Small intestine (tissue), 7 donors: ENCODE data around the gene CCDC175. TPM values are rescaled to one million over a fixed set of nuclear protein-coding genes. Genes with fewer than 3 reads are reported as not detected.

Experiments used
- DNase-seq, 2 donors: peaks; one replicate each; pipeline versions ENCODE4 v3.0.0 to v3.0.0-alpha.2; 2013
- FAIRE-seq: peaks from 2 replicates; lab custom pipeline; 2012; peaks lifted over from hg19 to GRCh38; lab: Jason Lieb, UNC
- H3K27ac ChIP-seq, 3 donors: one replicate each; pipeline ENCODE4 v1.5.1; 2013; ENCODE audit warnings: low read length in 2 of 3, mild to moderate bottlenecking in 2 of 3, control low read depth in 1 of 3, inconsistent platforms in 1 of 3, low read depth in 1 of 3, moderate library complexity in 1 of 3
- H3K27me3 ChIP-seq, 3 donors: one replicate each; pipeline ENCODE4 v1.6.1; 2013; ENCODE audit warnings: low read length in 3 of 3, inconsistent platforms in 1 of 3; ENCODE audit not compliant: control insufficient read depth in 3 of 3, insufficient read depth in 3 of 3
- H3K36me3 ChIP-seq, 3 donors: one replicate each; pipeline ENCODE4 v1.6.1; 2013; ENCODE audit warnings: low read length in 3 of 3, inconsistent platforms in 1 of 3, low read depth in 1 of 3, mild to moderate bottlenecking in 1 of 3, moderate library complexity in 1 of 3; ENCODE audit not compliant: control insufficient read depth in 3 of 3, insufficient read depth in 2 of 3
- H3K4me1 ChIP-seq, 3 donors: one replicate each; pipeline ENCODE4 v1.6.1; 2013; ENCODE audit warnings: low read length in 2 of 3, inconsistent platforms in 1 of 3, low read depth in 1 of 3, mild to moderate bottlenecking in 1 of 3, moderate library complexity in 1 of 3; ENCODE audit not compliant: control insufficient read depth in 3 of 3, insufficient read depth in 2 of 3
- H3K4me3 ChIP-seq, 3 donors: one replicate each; pipeline ENCODE4 v1.5.1; 2013; ENCODE audit warnings: low read length in 3 of 3, control low read depth in 1 of 3, inconsistent platforms in 1 of 3, low read depth in 1 of 3, mild to moderate bottlenecking in 1 of 3, moderate library complexity in 1 of 3
- H3K9me3 ChIP-seq, 2 donors: one replicate each; pipeline ENCODE4 v1.6.1; 2013; ENCODE audit warnings: low read depth in 1 of 2, low read length in 1 of 2; ENCODE audit not compliant: control insufficient read depth in 2 of 2, insufficient read depth in 1 of 2
- WGBS, 3 donors: extraction: QIAGEN DNeasy Blood & Tissue Kit; methylation state at CpG; one replicate each; pipeline ENCODE4 v1.1.7; 2013; 5-methylcytosine and 5-hydroxymethylcytosine counted together
- polyA plus RNA-seq, 4 donors: library from polyadenylated mRNA; stranded (reverse) in 3 of 4; unstranded in 1 of 4; fragments of 200-250 nt in 3 of 4; fragments of 120-200 nt in 1 of 4; gene quantifications; one replicate each; pipeline versions ENCODE4 v1.2.1 to v1.2.3, GENCODE V29; 2013
- donor health status: healthy with polysubstance abuse.
- donor health status: control.
- donor health status: control.
- donor health status: Bipolar disorder and iron deficiency.
- donor health status: healthy.

Gene CCDC175
- polyA plus RNA-seq, 4 donors: 2.8 TPM; not detected in 3

DNA sequence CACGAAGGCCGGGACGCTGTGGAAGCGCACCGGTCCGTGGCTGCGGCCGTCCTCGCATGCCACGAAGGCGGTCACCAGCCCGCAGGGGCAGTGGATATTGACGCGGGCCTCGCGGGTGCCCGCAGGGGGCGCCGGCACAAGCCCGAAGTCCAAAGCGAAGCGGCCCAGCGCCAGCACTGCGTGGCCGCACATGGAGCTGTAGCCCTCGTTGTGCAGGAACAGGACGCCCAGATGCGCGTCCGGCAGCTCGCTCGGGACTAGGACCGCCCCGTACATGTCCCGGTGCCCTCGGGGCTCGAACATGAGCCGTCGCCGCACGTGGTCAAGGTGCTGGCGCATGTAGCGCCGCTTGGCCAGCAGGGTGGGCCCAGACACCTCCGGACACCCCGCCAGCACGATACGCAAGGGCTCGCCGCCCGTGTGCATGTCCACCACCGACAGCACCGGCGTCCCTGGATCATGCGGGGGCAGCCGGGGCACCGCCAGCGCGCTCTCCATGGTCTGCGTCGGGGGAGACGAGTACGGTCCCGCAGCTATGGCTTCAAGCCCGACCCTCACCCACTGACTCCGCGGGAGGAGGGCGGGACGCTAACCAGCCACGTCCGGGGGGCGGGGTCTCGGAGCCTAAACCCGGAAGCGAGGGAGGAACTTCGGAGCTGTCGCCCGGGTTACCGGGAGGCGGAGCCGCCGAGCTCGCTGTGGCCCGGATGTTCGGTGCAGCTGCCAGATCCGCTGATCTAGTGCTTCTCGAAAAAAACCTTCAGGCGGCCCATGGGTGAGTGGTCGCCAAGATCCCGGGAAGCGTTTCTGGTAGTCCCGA, 92.6 kb downstream of the CCDC175 start, which contains the start of the genes JKAMP and L3HYPDH:
Gene JKAMP (plus strand): TSS at position 699 of the 820 bp plus-strand sequence. CDS start 73 bp downstream, at position 772.
Gene L3HYPDH (minus strand): TSS at position 590 of the 820 bp plus-strand sequence. CDS start 92 bp downstream, at position 498.
- DNase-seq: peak; percentile 95 to 98
- FAIRE-seq: no peak
- peaks cover 9 to 33% (median 26%) of the 10 kb centered on the region in 3 donors for H3K4me1 ChIP-seq

DNA sequence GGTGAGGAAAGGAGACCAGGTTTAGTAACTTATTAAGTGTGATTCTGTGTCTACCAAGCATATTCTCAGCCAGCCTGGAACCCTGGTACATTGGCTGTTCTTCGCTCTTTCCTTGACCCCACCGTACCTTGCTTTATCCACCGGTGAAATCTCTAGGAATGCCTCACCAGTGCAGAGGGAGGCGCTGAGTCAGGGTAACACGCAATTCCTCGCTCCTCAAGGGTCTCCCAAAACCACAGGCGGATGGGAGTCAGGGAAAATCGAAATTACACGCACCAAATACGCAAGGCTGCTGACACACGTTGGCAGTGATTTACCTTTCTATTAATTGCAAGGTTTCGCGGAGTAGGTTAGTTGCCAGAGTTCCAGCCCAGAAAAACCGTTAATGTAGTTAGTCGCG, 93.2 kb downstream of the CCDC175 start:
- Histone ChIP-seq H3K27me3 (no peaks in the 10 kb centered on the region), H3K4me3 (peak overlapping the region; percentile 64 to 81 (median 81)), H3K27ac (peak overlapping the region; percentile 61 to 93 (median 91)), H3K4me1 (peaks cover 6 to 31% (median 26%) of the 10 kb centered on the region in 3 donors), H3K9me3 (no peaks in the 10 kb centered on the region), H3K36me3 (peaks cover 0 to 6% (median 2%) of the 10 kb centered on the region in 3 donors)
- DNase-seq (peak in 1 of 2 donors; percentile 25), FAIRE-seq (no peak)
- WGBS, 3 donors: 2 to 5% (median 4%) methylated on average over 16 of the region's 16 CpGs

More for the DNA sequence above, 92.6 kb downstream of the CCDC175 start, which contains the start of the genes JKAMP and L3HYPDH:
- WGBS, 3 donors: 0 to 1% (median 0%) methylated on average over 88 to 92 of the region's 92 CpGs
- Histone ChIP-seq H3K4me3 (peak within 1 kb of the TSS; percentile 64 to 81 (median 81)), H3K36me3 (peaks cover 0 to 3% (median 2%) of the 10 kb centered on the region in 3 donors), H3K27me3 (no peaks in the 10 kb centered on the region), H3K9me3 (no peaks in the 10 kb centered on the region), H3K27ac (peak within 1 kb of the TSS; percentile 61 to 93 (median 91))

DNA sequence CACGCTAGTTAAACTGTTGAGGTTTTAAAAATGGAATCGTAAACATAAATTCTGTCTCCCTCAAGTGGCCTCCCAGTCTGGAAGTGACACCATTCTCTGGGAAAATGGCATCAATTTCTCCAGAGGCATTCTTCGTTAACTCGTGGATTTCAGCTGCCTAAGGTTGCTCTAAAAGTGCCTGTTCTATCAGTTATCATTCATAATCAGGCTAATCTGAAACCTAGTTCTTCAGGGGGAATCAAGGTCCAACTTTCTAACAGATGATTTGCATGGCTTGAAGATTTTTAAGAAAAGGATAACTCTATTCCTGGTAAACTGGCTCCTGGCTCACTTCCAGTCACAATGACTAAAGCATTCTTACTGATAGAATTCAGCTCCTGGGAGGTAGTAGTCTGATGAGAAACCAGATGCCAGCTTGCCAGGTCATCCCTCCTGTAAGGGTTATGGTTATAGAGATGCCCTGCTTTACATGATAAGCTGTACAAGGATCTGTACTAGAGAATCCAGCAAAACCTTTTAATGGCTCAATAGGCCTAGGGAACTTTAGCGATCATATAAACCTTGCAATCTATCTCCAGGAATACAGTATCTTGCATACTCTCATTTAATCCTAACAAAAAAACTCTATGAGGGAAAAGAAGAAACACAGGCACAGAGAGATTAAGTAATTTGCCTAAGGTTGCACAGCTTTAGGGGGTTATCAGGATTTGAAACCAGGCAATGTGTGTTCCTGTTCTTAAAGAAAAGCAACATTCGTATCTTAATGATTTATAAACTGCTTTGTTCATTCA, 93.9 kb downstream of the CCDC175 start:
- no peaks in the 10 kb centered on the region for H3K9me3 ChIP-seq
- 28 to 43% (median 42%) methylated on average over 6 of the region's 6 CpGs for WGBS, 3 donors
- no peaks in the 10 kb centered on the region for H3K27me3 ChIP-seq
- peak overlapping the region in 2 of 3 donors; percentile 28 to 93 for H3K27ac ChIP-seq
- peak overlapping the region; percentile 64 to 81 (median 81) for H3K4me3 ChIP-seq
- FAIRE-seq (no peak), DNase-seq (peak; percentile 35)
- peaks cover 6 to 31% (median 26%) of the 10 kb centered on the region in 3 donors for H3K4me1 ChIP-seq
- peaks cover 0 to 9% (median 2%) of the 10 kb centered on the region in 3 donors for H3K36me3 ChIP-seq

DNA sequence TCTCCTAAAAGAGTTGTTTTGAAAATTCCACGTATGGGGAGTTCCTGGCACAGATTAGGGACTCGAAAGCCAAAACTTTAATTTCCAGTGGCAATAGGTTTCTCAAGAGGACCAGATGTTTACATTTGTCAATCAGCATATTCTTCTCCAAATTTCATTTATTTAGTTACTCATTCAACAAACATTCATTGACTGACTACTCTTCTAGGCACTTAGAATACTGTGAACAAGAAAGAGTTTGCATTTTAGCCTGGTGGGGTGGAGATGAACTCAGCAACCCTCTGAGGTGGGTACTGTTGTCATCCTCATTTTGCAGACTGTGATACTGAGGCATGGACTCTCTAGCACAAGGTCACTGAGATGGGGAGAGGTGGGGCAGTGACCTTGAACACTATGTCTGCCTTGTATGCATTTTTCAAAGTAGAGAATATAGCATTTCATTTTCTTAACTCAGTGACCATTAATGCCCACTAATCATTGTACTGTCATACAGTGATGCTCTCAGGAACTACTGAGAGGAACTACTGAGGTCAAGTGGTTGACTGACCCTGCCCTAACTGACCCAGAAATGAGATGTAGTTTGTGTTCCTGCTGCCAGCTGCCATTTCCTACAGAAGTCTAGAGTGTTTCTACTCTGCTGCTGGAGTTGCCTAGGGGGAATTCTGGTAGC, 94.6 kb downstream of the CCDC175 start:
- WGBS, 3 donors: 61 to 80% (median 70%) methylated on average over 2 of the region's 2 CpGs
- DNase-seq (no peak), FAIRE-seq (no peak)
- H3K4me3 ChIP-seq: no peak overlapping the region
- H3K4me1 ChIP-seq: peaks cover 6 to 31% (median 26%) of the 10 kb centered on the region in 3 donors
- no peaks in the 10 kb centered on the region for H3K9me3 ChIP-seq
- H3K36me3 ChIP-seq: peaks cover 0 to 9% (median 2%) of the 10 kb centered on the region in 3 donors
- H3K27ac ChIP-seq: peak overlapping the region in 2 of 3 donors; percentile 3 to 28
- no peaks in the 10 kb centered on the region for H3K27me3 ChIP-seq

DNA sequence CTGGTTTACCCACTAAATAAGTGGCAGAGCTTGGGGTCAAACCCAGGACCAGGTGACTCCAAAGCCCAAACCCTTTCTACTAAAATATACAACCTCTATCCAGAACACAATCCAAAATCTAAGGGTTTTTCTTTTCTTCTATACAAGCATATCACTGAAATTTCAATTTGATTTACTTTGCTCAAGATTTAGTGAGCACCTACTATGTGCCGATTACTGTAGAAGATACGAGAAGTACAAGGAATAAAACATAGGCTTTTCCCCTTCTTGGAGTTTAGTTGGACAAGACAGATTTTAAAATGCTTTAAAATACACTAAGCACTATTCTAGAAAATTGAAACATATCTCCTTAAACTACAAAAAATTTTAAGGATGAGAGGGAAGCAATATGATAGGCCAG, 95.2 kb downstream of the CCDC175 start:
- Histone ChIP-seq H3K9me3 (no peaks in the 10 kb centered on the region), H3K27ac (no peak overlapping the region), H3K36me3 (peaks cover 0 to 7% (median 2%) of the 10 kb centered on the region in 3 donors), H3K4me1 (peaks cover 6 to 31% (median 26%) of the 10 kb centered on the region in 3 donors), H3K27me3 (no peaks in the 10 kb centered on the region), H3K4me3 (no peak overlapping the region)
- no peak for FAIRE-seq
- 96 to 98% (median 96%) methylated on average over 2 of the region's 2 CpGs for WGBS, 3 donors
- no peak for DNase-seq

DNA sequence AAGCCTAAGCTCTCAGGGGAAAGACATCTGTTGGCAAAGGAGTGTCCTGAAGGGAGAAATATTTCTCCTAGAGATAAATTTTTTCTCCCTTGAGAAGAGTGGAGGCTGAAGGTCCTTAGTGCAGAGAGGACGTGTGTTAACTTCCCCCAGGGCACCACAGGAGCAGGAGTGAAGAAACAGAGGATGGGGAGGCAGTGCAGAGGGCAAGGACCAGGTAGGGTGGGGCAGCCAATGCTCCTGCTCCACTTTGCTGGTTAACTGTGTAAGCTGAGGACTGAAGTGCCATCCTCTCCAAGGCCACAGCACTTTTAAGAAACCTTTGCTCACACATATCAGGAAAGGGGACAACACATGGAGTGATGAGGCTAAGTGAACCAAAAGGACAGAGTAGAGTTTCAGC, 96.4 kb downstream of the CCDC175 start:
- H3K4me3 ChIP-seq: no peak overlapping the region
- H3K36me3 ChIP-seq: peaks cover 2 to 9% (median 8%) of the 10 kb centered on the region in 3 donors
- no peaks in the 10 kb centered on the region for H3K9me3 ChIP-seq
- DNase-seq (peak; percentile 40 to 50), FAIRE-seq (no peak)
- H3K27ac ChIP-seq: no peak overlapping the region
- H3K27me3 ChIP-seq: no peaks in the 10 kb centered on the region
- WGBS, 3 donors: 12 to 39% (median 24%) methylated on average over 1 of the region's 1 CpG
- peaks cover 6 to 23% (median 17%) of the 10 kb centered on the region in 3 donors for H3K4me1 ChIP-seq

DNA sequence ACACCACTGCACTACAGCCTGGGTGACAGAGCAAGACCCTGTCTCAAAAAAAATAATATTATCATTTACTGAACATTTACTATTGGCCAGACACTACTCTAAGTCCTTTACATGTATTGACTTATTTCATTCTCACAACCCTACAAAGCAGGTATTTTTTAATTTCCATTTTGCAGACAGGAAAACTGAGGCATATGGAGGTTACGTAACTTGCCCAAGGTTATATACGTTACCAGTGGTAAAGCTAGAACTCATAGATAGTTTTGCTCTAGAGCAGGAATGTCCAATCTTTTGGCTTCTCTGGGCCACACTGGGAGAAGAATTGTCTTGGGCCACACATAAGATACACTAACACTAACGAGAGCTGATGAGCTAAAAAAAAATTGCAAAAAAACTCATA, 98.1 kb downstream of the CCDC175 start:
- DNase-seq (no peak), FAIRE-seq (no peak)
- no peaks in the 10 kb centered on the region for H3K27me3 ChIP-seq
- peaks cover 2 to 15% (median 14%) of the 10 kb centered on the region in 3 donors for H3K36me3 ChIP-seq
- H3K27ac ChIP-seq: no peak overlapping the region
- 92 to 99% (median 97%) methylated on average over 3 of the region's 3 CpGs for WGBS, 3 donors
- H3K4me1 ChIP-seq: peaks cover 6 to 23% (median 17%) of the 10 kb centered on the region in 3 donors
- no peak overlapping the region for H3K4me3 ChIP-seq
- no peaks in the 10 kb centered on the region for H3K9me3 ChIP-seq
